Smooth muscle cell (in vitro differentiated cells): Measurements from ENCODE around the gene ZCRB1. TPM values are rescaled to one million over a fixed set of nuclear protein-coding genes. Genes with fewer than 3 reads are reported as not detected.

Experiments
- DNase-seq: peaks from one replicate; lab custom pipeline; 2025; ENCODE audit not compliant: unreplicated experiment; lab: John Stamatoyannopoulos, UW
- H2AFZ ChIP-seq: fragments of 200-600 bp; sonication (generic); 2 replicates; pipeline ENCODE4 v1.6.0; 2016; ENCODE audit warnings: antibody characterized with exemption, low read depth, mild to moderate bottlenecking
- H3F3A ChIP-seq: fragments of 200-600 bp; sonication (generic); 2 replicates; pipeline ENCODE4 v1.6.0; 2017; ENCODE audit warnings: antibody characterized with exemption, low read depth
- H3K27ac ChIP-seq: fragments of 200-600 bp; sonication (generic); 2 replicates; pipeline ENCODE4 v1.5.1; 2016; ENCODE audit warnings: low read depth, mild to moderate bottlenecking
- H3K27me3 ChIP-seq: fragments of 200-600 bp; sonication (generic); 2 replicates; pipeline ENCODE4 v1.6.1; 2016; ENCODE audit warnings: low read depth, mild to moderate bottlenecking
- H3K36me3 ChIP-seq: fragments of 200-600 bp; sonication (generic); 2 replicates; pipeline ENCODE4 v1.5.1; 2016; ENCODE audit warnings: low read depth
- H3K4me1 ChIP-seq: fragments of 200-600 bp; sonication (generic); 2 replicates; pipeline ENCODE4 v1.5.1; 2016; ENCODE audit warnings: low read depth
- H3K4me2 ChIP-seq: fragments of 200-600 bp; sonication (generic); 2 replicates; pipeline ENCODE4 v1.6.0; 2016; ENCODE audit warnings: mild to moderate bottlenecking
- H3K4me3 ChIP-seq: fragments of 200-600 bp; sonication (generic); 2 replicates; pipeline ENCODE4 v1.5.1; 2016; ENCODE audit warnings: mild to moderate bottlenecking
- H3K79me2 ChIP-seq: fragments of 200-600 bp; sonication (generic); 2 replicates; pipeline ENCODE4 v1.6.0; 2016; ENCODE audit warnings: low read depth, mild to moderate bottlenecking
- H3K9ac ChIP-seq: fragments of 200-600 bp; sonication (generic); 2 replicates; pipeline ENCODE4 v1.6.0; 2016; ENCODE audit warnings: low read depth
- H3K9me3 ChIP-seq: fragments of 200-600 bp; sonication (generic); replicated peaks from 2 replicates; pipeline ENCODE4 v1.5.1; 2016; ENCODE audit warnings: low read depth
- H4K20me1 ChIP-seq: fragments of 200-600 bp; sonication (generic); 2 replicates; pipeline ENCODE4 v1.6.0; 2016; ENCODE audit warnings: low read depth
- CTCF ChIP-seq: fragments of 200-600 bp; sonication (generic); IDR thresholded peaks from 2 replicates; pipeline ENCODE4 v1.5.1; 2017; ENCODE audit warnings: borderline replicate concordance, mild to moderate bottlenecking, antibody characterized with exemption; ENCODE audit not compliant: insufficient read depth, poor library complexity, severe bottlenecking
- WGBS: methylation state at CpG from one replicate; pipeline ENCODE4 v1.1.7; 2016; ENCODE audit warnings: low lambda C conversion rate; 5-methylcytosine and 5-hydroxymethylcytosine counted together
- polyA plus RNA-seq: library from polyadenylated mRNA; unstranded; fragments of >200 nt; fragmentation: Nextera tagmentation; extraction: Ambion mirVana; gene quantifications from 2 replicates; pipeline ENCODE4 v1.2.1, GENCODE V29; 2016
- total RNA-seq: library from RNA; depleted of rRNA; stranded (reverse); fragments of >200 nt; gene quantifications from 2 replicates; pipeline ENCODE4 v1.2.3, GENCODE V29; 2014

The ZCRB1 gene
- total and polyA plus RNA-seq, 2 experiments from 2014 or later, result 49.9 to 148 TPM

- no peaks in the 10 kb centered on the region for H3K36me3 ChIP-seq
- no peak overlapping the region for H3K27ac ChIP-seq
- H3F3A ChIP-seq, result no peaks in the 10 kb centered on the region
- H3K9me3 ChIP-seq, result no peaks in the 10 kb centered on the region
- H3K9ac ChIP-seq, result no peak overlapping the region
- 80% methylated on average over 2 of the region's 2 CpGs for WGBS
- no peak for DNase-seq
- no peak overlapping the region for H2AFZ ChIP-seq
- no peak for TF ChIP-seq CTCF
- no peak overlapping the region for H3K4me2 ChIP-seq
- H3K4me1 ChIP-seq, result no peaks in the 10 kb centered on the region
- H3K27me3 ChIP-seq, result no peaks in the 10 kb centered on the region
- no peaks in the 10 kb centered on the region for H3K79me2 ChIP-seq
- H3K4me3 ChIP-seq, result no peak overlapping the region
- H4K20me1 ChIP-seq, result no peaks in the 10 kb centered on the region
Observed at GRCh38 chr12:42291680-42292079, 34.2 kb downstream of the ZCRB1 start.

- no peak overlapping the region for H3K4me3 ChIP-seq
- no peak overlapping the region for H3K4me2 ChIP-seq
- WGBS, result 80% methylated on average over 9 of the region's 9 CpGs
- H3K27me3 ChIP-seq, result peaks cover 9% of the 10 kb centered on the region
- H2AFZ ChIP-seq, result no peak overlapping the region
- H4K20me1 ChIP-seq, result no peaks in the 10 kb centered on the region
- no peaks in the 10 kb centered on the region for H3K79me2 ChIP-seq
- H3K9ac ChIP-seq, result no peak overlapping the region
- no peaks in the 10 kb centered on the region for H3K9me3 ChIP-seq
- H3K27ac ChIP-seq, result no peak overlapping the region
- no peaks in the 10 kb centered on the region for H3F3A ChIP-seq
- no peak for DNase-seq
- no peak for TF ChIP-seq CTCF
- H3K4me1 ChIP-seq, result no peaks in the 10 kb centered on the region
- no peaks in the 10 kb centered on the region for H3K36me3 ChIP-seq
Observed at GRCh38 chr12:42288544-42288943, 37.4 kb downstream of the ZCRB1 start.

- 92% methylated on average over 20 of the region's 26 CpGs for WGBS
- H3K4me3 ChIP-seq, result no peak overlapping the region
- no peaks in the 10 kb centered on the region for H3K36me3 ChIP-seq
Observed at GRCh38 chr12:42286741-42287140, 39.2 kb downstream of the ZCRB1 start.

More at GRCh38 chr12:42286741-42287140, 39.2 kb downstream of the ZCRB1 start:
- Histone ChIP-seq H3F3A (no peaks in the 10 kb centered on the region), H2AFZ (no peak overlapping the region), H4K20me1 (no peaks in the 10 kb centered on the region), H3K9ac (no peak overlapping the region), H3K4me1 (no peaks in the 10 kb centered on the region), H3K27me3 (peaks cover 14% of the 10 kb centered on the region), H3K79me2 (no peaks in the 10 kb centered on the region), H3K4me2 (no peak overlapping the region), H3K27ac (no peak overlapping the region), H3K9me3 (no peaks in the 10 kb centered on the region)
- no peak for DNase-seq
- no peak for TF ChIP-seq CTCF
